ENCODE measurements around the gene CALHM3.

- TF ChIP-seq CTCF (IDR thresholded peaks at IDR 0.05), result no peak
- TF ChIP-seq POLR2A (IDR thresholded peaks at IDR 0.05), result no peak
Measured at GRCh38 chr10:103476046-103476768, 2.8 kb downstream of the CALHM3 start.
